ENCODE data around the gene VPS50.
A peak's percentile ranks its signal among the peaks of the same experiment; 100 is the strongest.

The VPS50 gene

GRCh38 chr7:93231799-93232672 lies at the start of gene VPS50:
Gene VPS50 (plus strand): TSS chr7:93232366. CDS start chr7:93232468, 102 bp downstream.
- DNase-seq (ENCODE audit: low spot score): peak; percentile 98

- no peak for DNase-seq (ENCODE audit: low spot score)
Observed at GRCh38 chr7:93185303-93186027, 46.7 kb upstream of the VPS50 start.

GRCh38 chr7:93188870-93189634 lies 43.1 kb upstream of the VPS50 start:
- DNase-seq (ENCODE audit: low spot score): no peak

GRCh38 chr7:93194386-93194785 lies 37.8 kb upstream of the VPS50 start:
- peak; percentile 29 for DNase-seq (ENCODE audit: low spot score)

GRCh38 chr7:93196336-93196735 lies 35.8 kb upstream of the VPS50 start:
- no peak for DNase-seq (ENCODE audit: low spot score)

GRCh38 chr7:93198472-93198871 lies 33.7 kb upstream of the VPS50 start:
- DNase-seq (ENCODE audit: low spot score): no peak

- DNase-seq (ENCODE audit: low spot score): no peak
Observed at GRCh38 chr7:93202594-93203250, 29.4 kb upstream of the VPS50 start.

GRCh38 chr7:93203496-93203895 lies 28.7 kb upstream of the VPS50 start:
- DNase-seq (ENCODE audit: low spot score): no peak

- DNase-seq (ENCODE audit: low spot score): peak; percentile 62
Observed at GRCh38 chr7:93205046-93205445, 27.1 kb upstream of the VPS50 start.

GRCh38 chr7:93211228-93211818 lies 20.8 kb upstream of the VPS50 start:
- no peak for DNase-seq (ENCODE audit: low spot score)

- DNase-seq (ENCODE audit: low spot score): no peak
Observed at GRCh38 chr7:93212881-93213280, 19.3 kb upstream of the VPS50 start.

- no peak for DNase-seq (ENCODE audit: low spot score)
Observed at GRCh38 chr7:93218997-93219827, 13.0 kb upstream of the VPS50 start.

GRCh38 chr7:93219868-93220267 lies 12.3 kb upstream of the VPS50 start:
- DNase-seq (ENCODE audit: low spot score): no peak

- no peak for DNase-seq (ENCODE audit: low spot score)
Observed at GRCh38 chr7:93226310-93226709, 5.9 kb upstream of the VPS50 start, which contains the start of gene HEPACAM2. Gene HEPACAM2 (minus strand): TSS chr7:93226469.

GRCh38 chr7:93228302-93228701 lies 3.9 kb upstream of the VPS50 start:
- peak; percentile 71 for DNase-seq (ENCODE audit: low spot score)

- DNase-seq (ENCODE audit: low spot score): no peak
Observed at GRCh38 chr7:93231259-93231658, 907 bp upstream of the VPS50 start.

- DNase-seq (ENCODE audit: low spot score): no peak
Observed at GRCh38 chr7:93232673-93233018, 480 bp downstream of the VPS50 start.

GRCh38 chr7:93235541-93235940 lies 3.4 kb downstream of the VPS50 start:
- DNase-seq (ENCODE audit: low spot score): no peak

GRCh38 chr7:93238131-93238530 lies 6.0 kb downstream of the VPS50 start:
- no peak for DNase-seq (ENCODE audit: low spot score)

GRCh38 chr7:93238748-93239147 lies 6.6 kb downstream of the VPS50 start:
- no peak for DNase-seq (ENCODE audit: low spot score)

- DNase-seq (ENCODE audit: low spot score): no peak
Observed at GRCh38 chr7:93239824-93240223, 7.7 kb downstream of the VPS50 start.
